Measurements from ENCODE around the gene RASA2.
"Not testable (repeated sequence)": the region's sequence is repeated elsewhere in the genome, so short reads cannot be mapped to it uniquely, and the experiment has no call there.

RASA2 gene

GRCh38 chr3:141528800-141529199 is 42.0 kb downstream of the RASA2 start:
- no peaks in the 10 kb centered on the region for H3K36me3 ChIP-seq
- H3K27ac ChIP-seq: no peak overlapping the region
- no peak for TF ChIP-seq Cebpa-rat (IDR thresholded peaks at IDR 0.05)
- H3K9me3 ChIP-seq: no peaks in the 10 kb centered on the region
- peaks cover 31% of the 10 kb centered on the region for H3K4me1 ChIP-seq
- H3K27me3 ChIP-seq: no peaks in the 10 kb centered on the region
- no peaks in the 10 kb centered on the region for H4K20me1 ChIP-seq
- no peak overlapping the region for H3K9ac ChIP-seq
- no peak overlapping the region for H3K4me3 ChIP-seq
- no peak overlapping the region for H3K4me2 ChIP-seq

DNA sequence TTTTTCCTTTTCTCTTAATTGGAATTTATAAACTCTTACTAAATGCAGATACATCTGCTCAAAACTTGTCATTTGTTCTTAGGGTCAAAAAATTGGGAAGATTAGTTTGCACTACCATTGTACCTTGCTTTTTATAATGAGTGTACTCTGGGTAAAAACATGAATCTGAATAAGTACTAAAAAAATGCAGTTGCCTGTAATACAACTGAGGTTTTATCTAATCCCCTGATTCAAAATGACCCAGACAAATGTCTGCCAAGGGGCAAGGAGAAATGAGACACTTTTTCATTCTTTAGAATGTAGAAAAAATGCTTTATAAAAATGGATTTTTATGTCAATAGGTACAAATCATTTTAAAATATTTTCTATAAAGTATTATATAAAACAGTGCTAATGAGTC is 42.4 kb downstream of the RASA2 start:
- Histone ChIP-seq H3K4me1 (peaks cover 28% of the 10 kb centered on the region), H3K27ac (no peak overlapping the region), H4K20me1 (no peaks in the 10 kb centered on the region), H3K9ac (no peak overlapping the region), H3K36me3 (0 out of 2 replicates have a peak, but pooled peaks cover 3% of the 10 kb centered on the region), H3K27me3 (no peaks in the 10 kb centered on the region), H3K9me3 (no peaks in the 10 kb centered on the region), H3K4me3 (no peak overlapping the region), H3K4me2 (no peak overlapping the region)
- TF ChIP-seq Cebpa-rat (IDR thresholded peaks at IDR 0.05): no peak

DNA sequence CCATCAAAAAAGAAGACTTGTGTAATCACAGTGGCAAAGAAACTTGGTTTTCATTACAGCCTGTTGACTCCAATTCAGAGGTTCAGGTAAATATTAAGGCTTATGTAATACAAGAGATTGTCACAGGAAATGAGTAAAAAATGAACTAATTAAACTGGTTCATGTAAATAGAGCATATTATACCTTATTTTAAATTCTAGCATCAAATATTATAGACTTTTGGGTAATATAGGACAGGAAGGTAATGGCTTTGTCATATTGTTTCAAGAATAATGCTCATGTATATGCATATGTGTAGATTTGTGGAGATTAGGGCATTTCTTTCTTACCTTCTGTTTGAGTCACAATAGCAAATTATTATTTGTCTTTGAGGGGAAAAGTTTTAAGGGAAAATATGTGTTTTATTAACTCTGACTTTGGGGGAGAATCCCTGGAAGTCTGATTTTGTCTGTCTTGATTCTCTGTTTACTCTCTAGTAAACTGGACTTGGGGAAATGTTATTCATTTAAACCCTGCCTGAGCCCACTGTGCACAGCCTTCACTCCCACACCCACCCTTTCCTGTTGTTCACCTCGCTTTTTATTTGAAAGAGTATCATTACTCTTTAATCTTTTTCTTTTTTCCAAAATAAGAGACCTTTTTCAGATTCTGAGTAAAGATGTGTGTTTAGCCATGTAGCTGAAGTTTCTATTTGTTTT is 43.0 kb downstream of the RASA2 start:
- no peak overlapping the region for H3K9ac ChIP-seq
- H3K27me3 ChIP-seq: no peaks in the 10 kb centered on the region
- H3K27ac ChIP-seq: no peak overlapping the region
- no peak overlapping the region for H3K4me3 ChIP-seq
- H3K36me3 ChIP-seq: 0 out of 2 replicates have a peak, but pooled peaks cover 3% of the 10 kb centered on the region
- TF ChIP-seq Cebpa-rat (IDR thresholded peaks at IDR 0.05): no peak
- no peaks in the 10 kb centered on the region for H3K9me3 ChIP-seq
- peaks cover 22% of the 10 kb centered on the region for H3K4me1 ChIP-seq
- H3K4me2 ChIP-seq: peak overlapping the region; percentile 11; the same call in 1 of the 2 replicates
- no peaks in the 10 kb centered on the region for H4K20me1 ChIP-seq

DNA sequence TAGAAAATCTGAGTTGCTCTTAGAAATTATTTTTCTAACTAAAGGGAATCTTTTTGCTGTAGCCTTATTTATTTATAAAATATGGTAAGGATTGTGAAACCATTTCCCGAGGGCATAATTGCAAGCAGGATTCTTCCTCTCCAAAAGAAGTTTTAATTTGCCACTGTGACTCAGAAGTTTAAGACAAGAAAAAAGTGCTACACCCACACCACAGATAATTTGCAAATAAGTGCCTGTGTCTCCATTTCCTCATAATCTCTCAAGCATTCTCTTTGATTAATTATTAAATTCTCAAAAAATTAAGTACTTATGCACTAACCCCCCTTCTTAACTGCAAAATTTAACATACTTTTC is 43.6 kb downstream of the RASA2 start:
- Histone ChIP-seq H3K27me3 (no peaks in the 10 kb centered on the region), H3K4me2 (no peak overlapping the region), H3K36me3 (peaks cover 5% of the 10 kb centered on the region), H3K4me1 (peaks cover 16% of the 10 kb centered on the region), H3K4me3 (no peak overlapping the region), H3K27ac (no peak overlapping the region), H3K9ac (no peak overlapping the region), H4K20me1 (no peaks in the 10 kb centered on the region), H3K9me3 (peaks cover 3% of the 10 kb centered on the region)
- TF ChIP-seq Cebpa-rat (IDR thresholded peaks at IDR 0.05): no peak

GRCh38 chr3:141532609-141533008 is 45.8 kb downstream of the RASA2 start:
- no peak for TF ChIP-seq Cebpa-rat (IDR thresholded peaks at IDR 0.05)
- Histone ChIP-seq H3K4me1 (peaks cover 14% of the 10 kb centered on the region; the same call in 1 of the 2 replicates), H3K27ac (no peak overlapping the region), H3K9me3 (peaks cover 13% of the 10 kb centered on the region), H3K36me3 (peaks cover 15% of the 10 kb centered on the region), H3K27me3 (no peaks in the 10 kb centered on the region), H3K4me3 (no peak overlapping the region), H4K20me1 (no peaks in the 10 kb centered on the region), H3K4me2 (no peak overlapping the region), H3K9ac (no peak overlapping the region)

DNA sequence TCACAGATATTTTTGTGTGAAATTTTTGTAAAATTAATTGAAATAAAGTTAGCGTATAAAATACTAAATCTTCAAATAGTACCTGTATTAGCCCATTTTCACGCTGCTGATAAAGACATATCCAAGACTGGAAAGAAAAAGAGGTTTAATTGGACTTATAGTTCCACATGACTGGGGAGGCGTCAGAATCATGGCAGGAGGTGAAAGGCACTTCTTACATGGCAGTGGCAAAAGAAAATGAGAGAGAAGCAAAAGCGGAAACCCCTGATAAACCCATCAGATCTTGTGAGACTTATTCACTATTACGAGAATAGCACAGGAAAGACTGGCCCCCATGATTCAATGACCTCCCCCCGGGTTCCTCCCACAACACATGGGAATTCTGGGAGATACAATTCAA is 49.2 kb downstream of the RASA2 start:
- not testable (repeated sequence) for H3K4me3 ChIP-seq, H3K4me1 ChIP-seq, H4K20me1 ChIP-seq, H3K9ac ChIP-seq, H3K27ac ChIP-seq, H3K27me3 ChIP-seq, H3K4me2 ChIP-seq
- peaks cover 15% of the 10 kb centered on the region for H3K36me3 ChIP-seq
- peaks cover 13% of the 10 kb centered on the region for H3K9me3 ChIP-seq

DNA sequence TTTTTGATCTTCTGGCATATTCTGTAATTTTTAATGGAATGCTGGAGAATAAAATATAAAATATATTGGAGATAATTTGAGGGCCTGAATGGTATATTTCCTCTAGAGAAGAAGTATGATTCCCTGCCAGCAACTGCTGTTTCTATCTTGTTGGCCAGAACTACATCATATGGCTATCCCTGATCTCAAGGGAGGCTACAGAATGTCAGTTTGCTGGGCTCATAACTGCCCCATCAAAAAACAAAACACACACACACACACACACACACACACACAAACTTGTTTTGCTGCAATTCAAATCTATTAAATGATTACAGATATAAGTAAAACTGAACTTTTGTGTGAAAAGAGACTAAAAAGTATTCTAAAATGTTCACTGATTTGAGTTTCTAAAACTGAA is 51.0 kb downstream of the RASA2 start:
- H3K36me3 ChIP-seq: peaks cover 25% of the 10 kb centered on the region
- no peak overlapping the region for H3K27ac ChIP-seq
- H3K4me1 ChIP-seq: no peaks in the 10 kb centered on the region
- no peak overlapping the region for H3K9ac ChIP-seq
- no peak overlapping the region for H3K4me2 ChIP-seq
- no peak for TF ChIP-seq Cebpa-rat (IDR thresholded peaks at IDR 0.05)
- H4K20me1 ChIP-seq: no peaks in the 10 kb centered on the region
- no peaks in the 10 kb centered on the region for H3K27me3 ChIP-seq
- H3K9me3 ChIP-seq: peaks cover 22% of the 10 kb centered on the region
- no peak overlapping the region for H3K4me3 ChIP-seq

DNA sequence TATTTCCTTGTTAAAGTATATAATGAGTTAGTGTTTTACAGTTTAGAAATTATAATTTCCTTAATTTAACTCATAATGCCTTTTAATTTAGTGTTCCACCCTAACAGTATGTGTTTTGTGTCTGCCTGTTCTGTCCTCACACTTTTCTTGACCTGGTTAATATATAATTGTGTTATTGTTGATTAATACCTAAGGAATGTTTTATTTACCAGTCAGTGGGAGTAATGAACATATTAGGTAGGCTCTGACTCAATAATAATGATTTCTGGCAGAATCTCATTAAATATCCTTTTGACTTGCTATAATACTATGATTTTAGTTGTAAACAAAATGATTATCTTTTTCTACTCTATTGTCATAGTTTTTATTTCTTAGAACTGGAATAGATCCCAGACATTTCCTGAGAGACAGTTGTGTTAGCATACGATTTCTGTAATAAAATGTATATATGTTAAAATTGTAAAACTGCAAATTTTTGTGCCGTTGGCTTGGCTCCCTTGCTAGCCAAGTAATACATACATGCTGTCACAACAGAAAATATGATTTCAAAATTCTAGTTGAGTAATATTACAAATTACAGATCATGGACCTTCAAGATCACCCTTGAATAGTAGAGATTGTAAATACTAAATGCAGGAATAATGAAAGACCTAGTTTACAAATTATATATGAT is 51.9 kb downstream of the RASA2 start:
- H4K20me1 ChIP-seq: no peaks in the 10 kb centered on the region
- H3K36me3 ChIP-seq: peaks cover 27% of the 10 kb centered on the region
- no peaks in the 10 kb centered on the region for H3K27me3 ChIP-seq
- H3K4me1 ChIP-seq: no peaks in the 10 kb centered on the region
- no peak overlapping the region for H3K27ac ChIP-seq
- H3K9ac ChIP-seq: no peak overlapping the region
- H3K4me3 ChIP-seq: no peak overlapping the region
- TF ChIP-seq Cebpa-rat (IDR thresholded peaks at IDR 0.05): no peak
- peaks cover 28% of the 10 kb centered on the region for H3K9me3 ChIP-seq
- H3K4me2 ChIP-seq: no peak overlapping the region

DNA sequence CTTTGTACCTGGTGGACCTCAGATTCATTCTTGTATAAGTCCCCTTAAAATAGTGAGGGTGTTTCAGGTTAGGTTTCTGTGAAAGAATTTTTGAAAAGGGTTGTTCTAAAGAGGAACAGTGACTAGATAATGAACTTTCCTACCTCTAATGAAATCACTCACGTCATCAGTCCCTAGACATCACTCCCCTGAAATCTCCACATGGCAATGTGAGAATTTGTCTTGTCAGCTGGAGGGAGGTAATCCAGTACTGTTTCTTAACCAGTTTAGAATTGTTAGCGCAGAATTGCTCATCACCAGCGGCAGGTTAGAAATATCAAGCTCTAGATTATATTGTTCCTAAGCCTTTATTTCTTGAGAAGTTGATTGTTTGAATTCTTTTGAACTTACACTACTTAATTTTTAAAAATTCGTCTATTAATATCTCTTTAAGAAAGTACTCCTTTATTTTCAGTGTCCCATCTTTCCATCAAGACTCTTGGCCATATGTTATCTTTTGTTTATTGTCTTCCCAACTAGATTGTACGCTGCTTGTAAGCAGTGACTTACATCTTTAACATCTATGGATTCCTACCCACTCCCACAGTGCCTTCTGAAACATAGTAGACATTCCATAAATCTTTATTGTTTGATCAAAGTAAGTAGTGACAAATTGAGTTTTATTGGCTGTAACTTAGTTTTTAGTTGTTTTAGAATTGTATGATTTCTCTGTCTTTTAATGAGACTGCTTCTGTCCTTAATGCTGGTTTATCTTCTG is 52.8 kb downstream of the RASA2 start:
- Histone ChIP-seq H4K20me1 (no peaks in the 10 kb centered on the region), H3K9me3 (peaks cover 35% of the 10 kb centered on the region), H3K27ac (no peak overlapping the region), H3K4me1 (no peaks in the 10 kb centered on the region), H3K4me2 (no peak overlapping the region), H3K27me3 (no peaks in the 10 kb centered on the region), H3K4me3 (no peak overlapping the region), H3K9ac (no peak overlapping the region), H3K36me3 (peaks cover 29% of the 10 kb centered on the region)
- no peak for TF ChIP-seq Cebpa-rat (IDR thresholded peaks at IDR 0.05)

DNA sequence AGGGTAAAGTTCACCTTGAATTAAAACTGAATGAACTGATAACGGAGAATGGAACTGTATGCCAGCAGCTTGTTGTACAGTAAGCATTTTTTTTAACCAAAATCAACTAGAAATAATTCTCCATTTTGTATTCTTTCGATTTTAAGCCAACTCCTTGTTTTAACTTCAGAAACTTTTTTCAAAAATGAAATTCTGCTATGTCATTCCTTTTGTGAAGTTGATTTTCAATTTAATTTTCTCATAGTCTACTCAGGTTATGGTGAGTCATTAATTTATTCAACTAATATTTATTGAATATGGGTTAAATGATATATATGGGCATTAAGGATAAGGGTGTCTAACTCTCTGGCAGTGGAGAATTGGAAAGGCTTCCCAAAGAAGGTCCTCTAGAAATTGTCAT is 53.7 kb downstream of the RASA2 start:
- peaks cover 39% of the 10 kb centered on the region for H3K9me3 ChIP-seq
- no peak overlapping the region for H3K27ac ChIP-seq
- TF ChIP-seq Cebpa-rat (IDR thresholded peaks at IDR 0.05): no peak
- no peak overlapping the region for H3K4me2 ChIP-seq
- H3K9ac ChIP-seq: no peak overlapping the region
- no peaks in the 10 kb centered on the region for H3K27me3 ChIP-seq
- H3K4me1 ChIP-seq: no peaks in the 10 kb centered on the region
- H3K4me3 ChIP-seq: no peak overlapping the region
- peaks cover 36% of the 10 kb centered on the region for H3K36me3 ChIP-seq
- no peaks in the 10 kb centered on the region for H4K20me1 ChIP-seq
